ENCODE measurements around the gene KXD1.

The KXD1 gene

DNA sequence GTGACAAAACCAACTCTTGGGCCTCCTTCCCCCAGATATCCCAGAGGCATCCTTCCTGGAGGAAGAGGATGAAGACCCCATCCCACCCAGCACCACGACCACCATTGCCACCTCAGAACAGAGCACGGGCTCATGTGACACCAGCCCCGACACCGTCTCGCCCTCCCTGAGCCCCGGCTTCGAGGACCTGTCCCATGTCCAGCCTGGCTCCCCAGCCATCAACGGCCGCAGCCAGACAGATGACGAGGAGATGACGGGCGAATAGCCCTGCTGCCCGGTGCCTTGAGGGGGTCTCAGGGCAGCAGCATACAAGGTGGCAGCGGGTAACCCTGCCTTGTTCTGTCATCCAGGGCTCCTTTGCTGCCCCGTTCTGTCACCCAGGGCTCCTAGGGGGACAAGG, 10.7 kb downstream of the KXD1 start:
- H3K4me3 ChIP-seq (ENCODE audit: low read length): no peak overlapping the region
- TF ChIP-seq, protein P1, sequence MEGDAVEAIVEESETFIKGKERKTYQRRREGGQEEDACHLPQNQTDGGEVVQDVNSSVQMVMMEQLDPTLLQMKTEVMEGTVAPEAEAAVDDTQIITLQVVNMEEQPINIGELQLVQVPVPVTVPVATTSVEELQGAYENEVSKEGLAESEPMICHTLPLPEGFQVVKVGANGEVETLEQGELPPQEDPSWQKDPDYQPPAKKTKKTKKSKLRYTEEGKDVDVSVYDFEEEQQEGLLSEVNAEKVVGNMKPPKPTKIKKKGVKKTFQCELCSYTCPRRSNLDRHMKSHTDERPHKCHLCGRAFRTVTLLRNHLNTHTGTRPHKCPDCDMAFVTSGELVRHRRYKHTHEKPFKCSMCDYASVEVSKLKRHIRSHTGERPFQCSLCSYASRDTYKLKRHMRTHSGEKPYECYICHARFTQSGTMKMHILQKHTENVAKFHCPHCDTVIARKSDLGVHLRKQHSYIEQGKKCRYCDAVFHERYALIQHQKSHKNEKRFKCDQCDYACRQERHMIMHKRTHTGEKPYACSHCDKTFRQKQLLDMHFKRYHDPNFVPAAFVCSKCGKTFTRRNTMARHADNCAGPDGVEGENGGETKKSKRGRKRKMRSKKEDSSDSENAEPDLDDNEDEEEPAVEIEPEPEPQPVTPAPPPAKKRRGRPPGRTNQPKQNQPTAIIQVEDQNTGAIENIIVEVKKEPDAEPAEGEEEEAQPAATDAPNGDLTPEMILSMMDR (conservative IDR thresholded peaks at IDR 0.05; ENCODE audit: low read length): no peak
- no peak for DNase-seq (ENCODE audit: low read depth)

DNA sequence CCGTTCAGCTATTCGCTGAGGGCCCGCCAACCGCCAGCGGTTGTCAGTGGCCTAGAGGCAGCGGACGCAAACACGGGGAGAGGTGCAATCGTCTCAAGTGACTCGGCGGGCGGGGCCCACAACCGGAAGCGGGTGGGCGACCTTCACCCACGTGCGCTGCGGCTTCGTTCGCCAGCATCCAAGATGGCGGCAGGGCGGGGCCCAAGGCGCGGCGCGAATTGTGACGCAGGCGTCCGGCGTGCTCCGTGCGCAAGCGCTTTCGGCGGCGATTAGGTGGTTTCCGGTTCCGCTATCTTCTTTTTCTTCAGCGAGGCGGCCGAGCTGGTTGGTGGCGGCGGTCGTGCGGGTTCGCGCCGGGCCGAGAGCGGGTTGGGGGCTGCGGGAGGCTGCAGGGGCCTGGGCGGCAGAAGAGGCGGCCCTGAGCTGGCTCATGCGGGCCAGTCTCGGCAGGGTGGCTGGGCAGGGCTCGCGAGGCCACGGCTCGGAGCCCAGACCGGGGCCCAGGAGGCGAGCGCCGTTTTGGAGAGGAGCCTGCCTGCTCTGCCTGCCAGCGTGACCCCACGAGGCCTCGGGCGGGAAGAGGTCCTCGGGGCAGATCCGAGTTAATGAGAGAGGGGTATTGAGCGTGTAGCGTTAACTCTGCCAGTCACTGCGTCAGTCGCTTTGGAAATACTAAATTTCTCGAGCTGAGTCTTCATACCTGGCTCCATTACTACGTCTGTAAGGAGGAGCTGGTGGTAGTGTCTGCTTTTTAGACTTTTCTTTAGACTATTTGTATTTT, 14.1 kb downstream of the KXD1 start, which contains the start of gene UBA52:
TSS of gene UBA52 (plus strand) at position 294 of the 781 bp plus-strand sequence. CDS start 1,444 bp downstream, outside the sequence.
- H3K4me3 ChIP-seq (ENCODE audit: low read length): peak within 1 kb of the TSS; percentile 98

DNA sequence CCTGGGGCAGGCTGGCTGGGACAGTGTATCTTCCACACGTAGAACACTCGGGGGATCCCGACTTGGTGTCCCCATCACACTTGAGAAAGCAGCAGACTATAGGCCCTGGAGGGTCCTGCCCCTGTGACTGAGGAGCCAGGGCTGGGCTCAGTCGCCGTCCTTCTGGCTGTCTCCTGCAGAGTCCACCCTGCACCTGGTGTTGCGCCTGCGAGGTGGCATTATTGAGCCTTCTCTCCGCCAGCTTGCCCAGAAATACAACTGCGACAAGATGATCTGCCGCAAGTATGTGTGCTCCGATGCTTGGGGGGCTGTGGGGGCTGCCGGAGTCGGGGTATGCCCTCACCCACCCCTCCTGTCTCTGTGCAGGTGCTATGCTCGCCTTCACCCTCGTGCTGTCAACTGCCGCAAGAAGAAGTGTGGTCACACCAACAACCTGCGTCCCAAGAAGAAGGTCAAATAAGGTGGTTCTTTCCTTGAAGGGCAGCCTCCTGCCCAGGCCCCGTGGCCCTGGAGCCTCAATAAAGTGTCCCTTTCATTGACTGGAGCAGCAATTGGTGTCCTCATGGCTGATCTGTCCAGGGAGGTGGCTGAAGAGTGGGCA, 17.1 kb downstream of the KXD1 start:
- TF ChIP-seq, protein P1 (conservative IDR thresholded peaks at IDR 0.05; ENCODE audit: low read length): no peak
- DNase-seq (ENCODE audit: low read depth): no peak
- no peak overlapping the region for H3K4me3 ChIP-seq (ENCODE audit: low read length)

More for the DNA sequence above, 14.1 kb downstream of the KXD1 start, which contains the start of gene UBA52:
- TF ChIP-seq, protein P1 (conservative IDR thresholded peaks at IDR 0.05; ENCODE audit: low read length): no peak
- peak; percentile 95 for DNase-seq (ENCODE audit: low read depth)

DNA sequence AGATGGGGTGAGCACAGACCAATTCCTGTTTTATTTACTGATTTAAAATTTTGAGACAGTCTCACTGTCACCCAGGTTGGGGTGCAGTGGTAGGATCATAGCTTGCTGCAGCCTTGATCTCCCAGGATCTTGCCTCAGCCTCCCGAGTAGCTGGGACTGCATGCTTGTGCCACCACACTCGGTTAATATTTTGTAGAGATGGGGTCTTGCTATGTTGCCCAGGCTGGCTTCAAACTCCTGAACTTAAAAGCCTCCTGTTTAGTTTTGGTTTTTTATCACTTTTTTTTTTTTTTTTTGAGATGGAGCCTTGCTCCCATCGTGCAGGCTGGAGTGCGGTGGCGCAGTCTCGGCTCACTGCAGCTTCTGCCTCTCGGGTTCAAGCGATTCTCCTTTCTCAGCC, 18.7 kb downstream of the KXD1 start:
- DNase-seq (ENCODE audit: low read depth): no peak
- TF ChIP-seq, protein P1 (conservative IDR thresholded peaks at IDR 0.05; ENCODE audit: low read length): no peak
- H3K4me3 ChIP-seq (ENCODE audit: low read length): no peak overlapping the region

DNA sequence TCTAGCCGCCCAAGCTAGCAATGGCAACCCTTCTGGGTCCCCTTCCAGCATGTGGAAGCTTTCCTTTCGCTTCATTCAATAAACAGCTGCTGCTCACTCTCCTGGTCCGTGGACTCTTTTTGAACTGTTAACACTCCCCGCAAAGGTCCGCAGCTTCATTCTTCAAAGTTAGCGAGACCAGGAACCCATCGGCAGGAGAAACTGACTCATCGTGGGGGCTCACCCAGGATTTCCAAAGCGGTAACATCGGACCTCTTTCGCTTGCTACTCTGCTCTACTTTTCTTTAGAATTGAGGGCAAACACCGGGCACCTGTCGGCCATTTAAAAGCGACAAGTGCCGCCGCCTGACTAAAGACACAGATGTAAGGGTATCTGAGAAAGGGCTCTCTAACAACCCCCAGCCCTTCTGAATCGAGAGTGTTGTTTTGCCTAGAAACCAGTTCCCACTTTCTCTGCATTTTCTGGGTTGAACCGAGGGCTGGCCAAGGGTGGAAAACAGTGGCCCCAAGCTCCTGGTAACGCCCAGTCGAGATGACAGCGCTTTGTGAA, 19.8 kb downstream of the KXD1 start:
- H3K4me3 ChIP-seq (ENCODE audit: low read length): no peak overlapping the region
- no peak for DNase-seq (ENCODE audit: low read depth)
- TF ChIP-seq, protein P1 (conservative IDR thresholded peaks at IDR 0.05; ENCODE audit: low read length): no peak

DNA sequence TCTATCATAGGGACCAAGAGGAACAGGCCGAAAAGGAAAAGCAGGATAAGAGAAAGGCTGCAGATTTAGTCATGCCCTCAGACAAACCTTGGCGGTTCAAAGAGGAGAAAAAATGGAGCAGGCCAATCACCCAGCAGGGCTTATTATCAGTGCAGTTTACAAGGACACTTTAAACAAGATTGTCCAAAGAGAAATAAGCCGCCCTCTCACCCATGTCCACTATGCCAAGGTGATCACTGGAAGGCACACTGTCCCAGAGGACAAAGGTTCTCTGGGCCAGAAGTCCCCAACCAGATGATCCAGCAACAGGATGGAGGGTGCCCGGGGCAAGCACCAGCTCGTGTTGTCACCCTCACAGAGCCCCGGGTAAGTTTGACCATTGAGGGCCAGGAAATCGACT, 22.6 kb downstream of the KXD1 start:
- TF ChIP-seq, protein P1 (conservative IDR thresholded peaks at IDR 0.05; ENCODE audit: low read length): no peak
- no peak overlapping the region for H3K4me3 ChIP-seq (ENCODE audit: low read length)
- DNase-seq (ENCODE audit: low read depth): no peak

Data from AG10803 (cell line).